OCI-LY1 (cell line): Measurements from ENCODE around the gene PKNOX1.
"Not testable (repeated sequence)": the region's sequence is repeated elsewhere in the genome, so short reads cannot be mapped to it uniquely, and the experiment has no call there.

Experiments
- EZH2 ChIP-seq: fragments of 200-600 bp; sonication (generic), shearing (Covaris generic); IDR thresholded peaks from 2 replicates; pipeline ENCODE4 v1.8.0; 2017; ENCODE audit warnings: borderline replicate concordance, mixed run types, mild to moderate bottlenecking, antibody characterized with exemption, low read length, moderate library complexity, mixed read lengths
- TF ChIP-seq, protein P1 (sequence below): fragments of 200-600 bp; sonication (generic), shearing (Covaris generic); IDR thresholded peaks from 2 replicates; pipeline ENCODE4 v1.5.1; 2017; ENCODE audit warnings: mild to moderate bottlenecking, antibody characterized with exemption, low read length, moderate library complexity, mixed read lengths

DNA sequence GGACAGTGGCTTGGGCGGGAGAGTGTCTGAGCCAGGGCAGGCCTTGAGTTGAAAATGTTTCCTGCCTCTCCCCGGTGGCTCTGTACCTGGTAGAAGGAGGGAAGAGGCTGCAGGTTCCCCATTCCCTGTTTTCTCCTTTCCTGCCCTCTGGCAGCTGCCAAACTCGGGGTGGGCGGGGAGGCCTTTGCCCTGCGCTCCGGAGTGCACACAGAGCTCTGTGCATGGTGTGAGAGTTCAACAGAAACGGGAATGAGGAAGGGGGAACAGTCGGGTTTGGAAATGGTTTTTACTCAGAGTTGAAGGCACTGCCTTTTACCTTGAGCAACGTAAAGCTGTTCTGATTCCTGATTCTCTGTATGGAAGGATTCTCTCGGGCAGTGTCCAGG lies 64.3 kb downstream of the PKNOX1 start:
- TF ChIP-seq, protein P1, sequence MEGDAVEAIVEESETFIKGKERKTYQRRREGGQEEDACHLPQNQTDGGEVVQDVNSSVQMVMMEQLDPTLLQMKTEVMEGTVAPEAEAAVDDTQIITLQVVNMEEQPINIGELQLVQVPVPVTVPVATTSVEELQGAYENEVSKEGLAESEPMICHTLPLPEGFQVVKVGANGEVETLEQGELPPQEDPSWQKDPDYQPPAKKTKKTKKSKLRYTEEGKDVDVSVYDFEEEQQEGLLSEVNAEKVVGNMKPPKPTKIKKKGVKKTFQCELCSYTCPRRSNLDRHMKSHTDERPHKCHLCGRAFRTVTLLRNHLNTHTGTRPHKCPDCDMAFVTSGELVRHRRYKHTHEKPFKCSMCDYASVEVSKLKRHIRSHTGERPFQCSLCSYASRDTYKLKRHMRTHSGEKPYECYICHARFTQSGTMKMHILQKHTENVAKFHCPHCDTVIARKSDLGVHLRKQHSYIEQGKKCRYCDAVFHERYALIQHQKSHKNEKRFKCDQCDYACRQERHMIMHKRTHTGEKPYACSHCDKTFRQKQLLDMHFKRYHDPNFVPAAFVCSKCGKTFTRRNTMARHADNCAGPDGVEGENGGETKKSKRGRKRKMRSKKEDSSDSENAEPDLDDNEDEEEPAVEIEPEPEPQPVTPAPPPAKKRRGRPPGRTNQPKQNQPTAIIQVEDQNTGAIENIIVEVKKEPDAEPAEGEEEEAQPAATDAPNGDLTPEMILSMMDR: not testable (repeated sequence)
- TF ChIP-seq EZH2: not testable (repeated sequence)
